Trophoblast cell (in vitro differentiated cells and primary cell): ENCODE data around the gene ABCF2.

Experiments used
- DNase-seq, 2 donors: peaks; one replicate each; pipeline ENCODE4 v3.0.0-alpha.2; 2016
- H2AFZ ChIP-seq: 2 replicates; pipeline ENCODE4 v1.6.1; 2013; ENCODE audit warnings: low read length, moderate library complexity, mild to moderate bottlenecking; ENCODE audit not compliant: insufficient read depth, poor library complexity
- H2AK5ac ChIP-seq: 2 replicates; pipeline ENCODE4 v1.6.1; 2013; ENCODE audit warnings: mild to moderate bottlenecking, low read length
- H2BK120ac ChIP-seq: 2 replicates; pipeline ENCODE4 v1.6.1; 2013; ENCODE audit warnings: low read length, mild to moderate bottlenecking, moderate library complexity; ENCODE audit not compliant: insufficient read depth, poor library complexity
- H2BK12ac ChIP-seq: 2 replicates; pipeline ENCODE4 v1.6.1; 2013; ENCODE audit warnings: mild to moderate bottlenecking, low read length, moderate library complexity
- H2BK5ac ChIP-seq: 2 replicates; pipeline ENCODE4 v1.6.1; 2013; ENCODE audit warnings: low read length, low read depth, moderate library complexity, mild to moderate bottlenecking; ENCODE audit not compliant: poor library complexity
- H3K14ac ChIP-seq: 2 replicates; pipeline ENCODE4 v1.6.1; 2013; ENCODE audit warnings: mild to moderate bottlenecking, low read length
- H3K18ac ChIP-seq: 2 replicates; pipeline ENCODE4 v1.6.1; 2013; ENCODE audit warnings: mild to moderate bottlenecking, low read length
- H3K23ac ChIP-seq: 2 replicates; pipeline ENCODE4 v1.6.1; 2013; ENCODE audit warnings: low read length
- H3K27ac ChIP-seq: 2 replicates; pipeline ENCODE4 v1.5.1; 2013; ENCODE audit warnings: low read depth, mild to moderate bottlenecking, inconsistent platforms, low read length, moderate library complexity
- H3K27me3 ChIP-seq: 2 replicates; pipeline ENCODE4 v1.6.1; 2013; ENCODE audit warnings: inconsistent platforms, mild to moderate bottlenecking, low read length, moderate library complexity; ENCODE audit not compliant: insufficient read depth
- H3K36me3 ChIP-seq, 2 experiments: 1 replicate in 1 of 2; 2 replicates in 1 of 2; pipeline ENCODE4 v1.6.1; 2013; ENCODE audit warnings: low read length in 2 of 2, mild to moderate bottlenecking in 2 of 2, moderate library complexity in 1 of 2; ENCODE audit not compliant: insufficient read depth in 2 of 2, control insufficient read depth in 1 of 2
- H3K4ac ChIP-seq: 2 replicates; pipeline ENCODE4 v1.6.1; 2013; ENCODE audit warnings: low read depth, mild to moderate bottlenecking, low read length, moderate library complexity
- H3K4me1 ChIP-seq, 2 experiments: 1 replicate in 1 of 2; 2 replicates in 1 of 2; pipeline ENCODE4 v1.6.1; 2013; ENCODE audit warnings: low read length in 2 of 2, mild to moderate bottlenecking in 2 of 2, moderate library complexity in 1 of 2; ENCODE audit not compliant: insufficient read depth in 2 of 2, control insufficient read depth in 1 of 2
- H3K4me2 ChIP-seq: 2 replicates; pipeline ENCODE4 v1.6.1; 2013; ENCODE audit warnings: inconsistent platforms, mild to moderate bottlenecking, low read length, moderate library complexity
- H3K4me3 ChIP-seq: 2 replicates; pipeline ENCODE4 v1.5.1; 2013; ENCODE audit warnings: mild to moderate bottlenecking, low read depth, low read length, inconsistent platforms
- H3K79me1 ChIP-seq: one replicate; pipeline ENCODE4 v1.6.1; 2013; ENCODE audit warnings: low read length
- H3K79me2 ChIP-seq: 2 replicates; pipeline ENCODE4 v1.6.1; 2013; ENCODE audit warnings: low read length, mild to moderate bottlenecking; ENCODE audit not compliant: control insufficient read depth, insufficient read depth, poor library complexity
- H3K9ac ChIP-seq: 2 replicates; pipeline ENCODE4 v1.6.1; 2013; ENCODE audit warnings: mild to moderate bottlenecking, low read length
- H3K9me3 ChIP-seq: 2 replicates; pipeline ENCODE4 v1.6.1; 2013; ENCODE audit warnings: low read depth, mild to moderate bottlenecking, control low read depth, inconsistent platforms, low read length; ENCODE audit not compliant: insufficient read depth
- H4K12ac ChIP-seq: 2 replicates; pipeline ENCODE4 v1.6.1; 2013; ENCODE audit warnings: low read depth, mild to moderate bottlenecking, low read length, moderate library complexity
- H4K8ac ChIP-seq: 2 replicates; pipeline ENCODE4 v1.6.1; 2013; ENCODE audit warnings: low read depth, mild to moderate bottlenecking, low read length, moderate library complexity
- H4K91ac ChIP-seq: one replicate; pipeline ENCODE4 v1.6.1; 2013; ENCODE audit warnings: low read depth, mild to moderate bottlenecking, low read length, moderate library complexity
- WGBS: extraction: QIAGEN DNeasy Blood & Tissue Kit; methylation state at CpG from one replicate; pipeline ENCODE4 v1.1.7; 2013; ENCODE audit warnings: missing lambda C conversion rate; ENCODE audit not compliant: insufficient read length, insufficient coverage; ENCODE audit errors: extremely low coverage; 5-methylcytosine and 5-hydroxymethylcytosine counted together

Gene ABCF2

GRCh38 chr7:151213826-151214225, 13.2 kb downstream of the ABCF2 start:
- Histone ChIP-seq H2BK120ac (no peak overlapping the region), H4K12ac (no peak overlapping the region), H2AK5ac (no peak overlapping the region), H3K14ac (no peak overlapping the region), H3K18ac (no peak overlapping the region), H2BK5ac (no peak overlapping the region), H4K91ac (no peak overlapping the region), H3K9me3 (no peaks in the 10 kb centered on the region), H3K4me3 (no peak overlapping the region), H3K23ac (no peak overlapping the region), H3K27me3 (no peaks in the 10 kb centered on the region), H2BK12ac (no peak overlapping the region), H3K4me2 (no peak overlapping the region), H3K79me2 (no peaks in the 10 kb centered on the region), H4K8ac (no peak overlapping the region), H3K27ac (no peak overlapping the region), H3K79me1 (no peaks in the 10 kb centered on the region), H3K4me1 (peaks cover 6 to 7% of the 10 kb centered on the region in 2 experiments), H3K4ac (no peak overlapping the region), H2AFZ (no peak overlapping the region), H3K36me3 (peaks cover 36 to 48% of the 10 kb centered on the region in 2 experiments), H3K9ac (no peak overlapping the region)
- DNase-seq, result no peak
- WGBS, result no CpG with 5 or more reads among the region's 3 CpGs

- H3K9ac ChIP-seq, result no peak overlapping the region
- H2AK5ac ChIP-seq, result no peak overlapping the region
- no CpG with 5 or more reads among the region's 5 CpGs for WGBS
Measured at GRCh38 chr7:151212626-151213025, 14.4 kb downstream of the ABCF2 start.

GRCh38 chr7:151211155-151211772, 15.7 kb downstream of the ABCF2 start:
- no peak overlapping the region for H3K9ac ChIP-seq
- no peak overlapping the region for H4K8ac ChIP-seq
- H3K9me3 ChIP-seq, result no peaks in the 10 kb centered on the region
- H3K36me3 ChIP-seq, result peaks cover 19 to 29% of the 10 kb centered on the region in 2 experiments
- H2AFZ ChIP-seq, result no peak overlapping the region
- no peak overlapping the region for H3K27ac ChIP-seq
- H3K4me1 ChIP-seq, result peaks cover 6 to 7% of the 10 kb centered on the region in 2 experiments
- no peak overlapping the region for H2BK5ac ChIP-seq
- H3K23ac ChIP-seq, result no peak overlapping the region
- H4K12ac ChIP-seq, result no peak overlapping the region
- H2BK120ac ChIP-seq, result no peak overlapping the region
- no peak overlapping the region for H3K4me3 ChIP-seq
- no peak overlapping the region for H3K4me2 ChIP-seq
- no peak overlapping the region for H3K14ac ChIP-seq
- H4K91ac ChIP-seq, result no peak overlapping the region
- no peaks in the 10 kb centered on the region for H3K27me3 ChIP-seq
- no peaks in the 10 kb centered on the region for H3K79me1 ChIP-seq
- no peak overlapping the region for H3K4ac ChIP-seq
- no peak overlapping the region for H3K18ac ChIP-seq
- no peak for DNase-seq
- no peak overlapping the region for H2AK5ac ChIP-seq
- H3K79me2 ChIP-seq, result no peaks in the 10 kb centered on the region
- H2BK12ac ChIP-seq, result no peak overlapping the region
- WGBS, result no CpG with 5 or more reads among the region's 3 CpGs

More at GRCh38 chr7:151212626-151213025, 14.4 kb downstream of the ABCF2 start:
- H4K91ac ChIP-seq, result no peak overlapping the region
- H3K14ac ChIP-seq, result no peak overlapping the region
- peaks cover 25 to 36% of the 10 kb centered on the region in 2 experiments for H3K36me3 ChIP-seq
- H3K23ac ChIP-seq, result no peak overlapping the region
- no peak overlapping the region for H3K18ac ChIP-seq
- no peak overlapping the region for H4K12ac ChIP-seq
- DNase-seq, result peak; percentile 72 to 75
- no peak overlapping the region for H3K4me3 ChIP-seq
- H3K4me1 ChIP-seq, result peaks cover 6 to 7% of the 10 kb centered on the region in 2 experiments
- H3K79me1 ChIP-seq, result no peaks in the 10 kb centered on the region
- H2BK5ac ChIP-seq, result no peak overlapping the region
- H3K27ac ChIP-seq, result no peak overlapping the region
- H3K4ac ChIP-seq, result no peak overlapping the region
- no peaks in the 10 kb centered on the region for H3K27me3 ChIP-seq
- H4K8ac ChIP-seq, result no peak overlapping the region
- no peak overlapping the region for H2AFZ ChIP-seq
- H2BK120ac ChIP-seq, result no peak overlapping the region
- no peak overlapping the region for H2BK12ac ChIP-seq
- no peak overlapping the region for H3K4me2 ChIP-seq
- no peaks in the 10 kb centered on the region for H3K79me2 ChIP-seq
- H3K9me3 ChIP-seq, result no peaks in the 10 kb centered on the region

GRCh38 chr7:151210087-151210854, 16.7 kb downstream of the ABCF2 start, which contains the start of gene H2BK1:
TSS of gene H2BK1 (minus strand) at chr7:151210488. CDS start at chr7:151210318, 170 bp downstream.
- H3K4me2 ChIP-seq, result no peak within 1 kb of the TSS

More at GRCh38 chr7:151210087-151210854, 16.7 kb downstream of the ABCF2 start, which contains the start of gene H2BK1:
- Histone ChIP-seq H3K79me2 (no peaks in the 10 kb centered on the region), H3K9me3 (no peaks in the 10 kb centered on the region), H3K27me3 (no peaks in the 10 kb centered on the region), H2BK12ac (no peak within 1 kb of the TSS), H2BK120ac (no peak within 1 kb of the TSS), H2BK5ac (no peak within 1 kb of the TSS), H3K4me1 (peaks cover 6 to 7% of the 10 kb centered on the region in 2 experiments), H3K79me1 (no peaks in the 10 kb centered on the region), H3K9ac (no peak within 1 kb of the TSS), H3K4ac (no peak within 1 kb of the TSS), H3K23ac (no peak within 1 kb of the TSS), H4K12ac (no peak within 1 kb of the TSS), H3K36me3 (peaks cover 13 to 22% of the 10 kb centered on the region in 2 experiments), H2AFZ (no peak within 1 kb of the TSS), H3K14ac (no peak within 1 kb of the TSS), H3K27ac (no peak within 1 kb of the TSS), H4K8ac (no peak within 1 kb of the TSS), H3K4me3 (no peak within 1 kb of the TSS), H3K18ac (no peak within 1 kb of the TSS), H4K91ac (no peak within 1 kb of the TSS), H2AK5ac (no peak within 1 kb of the TSS)
- DNase-seq, result no peak
- no CpG with 5 or more reads among the region's 17 CpGs for WGBS
